Lower lobe of right lung (tissue), 2 donors: ENCODE data around the gene PLEKHN1. TPM values are rescaled to one million over a fixed set of nuclear protein-coding genes. Genes with fewer than 3 reads are reported as not detected.
"Not testable (repeated sequence)": the region's sequence is repeated elsewhere in the genome, so short reads cannot be mapped to it uniquely, and the experiment has no call there.

Experiments used
- ATAC-seq, 2 donors: fragments of 200-7000 bp; cut with Tn5 transposase; one replicate each; pipeline ENCODE4 v1.9.1; 2020 to 2022; ENCODE audit warnings: mild to moderate bottlenecking in 2 of 2, moderate library complexity in 2 of 2
- DNase-seq: peaks from one replicate; pipeline ENCODE4 v3.0.0-alpha.2; 2020
- H3K27ac ChIP-seq: fragments of 200-600 bp; one replicate; pipeline ENCODE4 v1.8.0; 2022
- H3K27me3 ChIP-seq: fragments of 200-600 bp; one replicate; pipeline ENCODE4 v1.8.0; 2022; ENCODE audit warnings: low read depth
- H3K36me3 ChIP-seq: fragments of 200-600 bp; one replicate; pipeline ENCODE4 v1.8.0; 2022; ENCODE audit warnings: mild to moderate bottlenecking
- H3K4me1 ChIP-seq: fragments of 200-600 bp; one replicate; pipeline ENCODE4 v1.8.0; 2022
- H3K4me3 ChIP-seq: fragments of 200-600 bp; one replicate; pipeline ENCODE4 v1.8.0; 2022; ENCODE audit warnings: mild to moderate bottlenecking
- H3K9me3 ChIP-seq: fragments of 200-600 bp; one replicate; pipeline ENCODE4 v1.8.0; 2022
- CTCF ChIP-seq: fragments of 200-600 bp; IDR thresholded peaks from one replicate; pipeline ENCODE4 v1.8.0; 2022; ENCODE audit warnings: antibody characterized with exemption, mild to moderate bottlenecking
- intact Hi-C: fragments of 100-400 bp; cut with DNase I; formaldehyde crosslinking; loops from one replicate; pipeline ENCODE4 v1.11.0; 2022
- total RNA-seq: library from RNA; stranded (reverse); fragmentation: NEBNext Ultra II Directional; extraction: Animal tissue kit (Norgen Biotek cat#: 25700); gene quantifications from one replicate; pipeline ENCODE4 v1.2.1, GENCODE V29; 2021
- donor health status: DM: no; HTN: yes; CAD: no; lungs with severe emphysema.

The PLEKHN1 gene
- total RNA-seq, 1 donor from 2014 or later, result 1.2 TPM

- Histone ChIP-seq H3K36me3 (no peaks in the 10 kb centered on the region), H3K9me3 (no peaks in the 10 kb centered on the region), H3K4me1 (peaks cover 43% of the 10 kb centered on the region), H3K27me3 (peaks cover 33% of the 10 kb centered on the region), H3K27ac (no peak overlapping the region), H3K4me3 (no peak overlapping the region)
- intact Hi-C loops, result no loop called here
- ATAC-seq (no peak), DNase-seq (no peak)
- no peak for TF ChIP-seq CTCF
Measured at GRCh38 chr1:1003618-1004419, 37.5 kb downstream of the PLEKHN1 start.

GRCh38 chr1:1004420-1004779, 38.1 kb downstream of the PLEKHN1 start:
- Histone ChIP-seq H3K36me3 (no peaks in the 10 kb centered on the region), H3K9me3 (no peaks in the 10 kb centered on the region), H3K27me3 (peaks cover 28% of the 10 kb centered on the region), H3K4me3 (no peak overlapping the region), H3K27ac (no peak overlapping the region), H3K4me1 (peaks cover 40% of the 10 kb centered on the region)
- no peak for DNase-seq
- no peak for ATAC-seq
- intact Hi-C loops, result no loop called here
- TF ChIP-seq CTCF, result no peak

- Histone ChIP-seq H3K9me3 (no peaks in the 10 kb centered on the region), H3K27ac (no peak overlapping the region), H3K4me3 (no peak overlapping the region), H3K4me1 (peaks cover 37% of the 10 kb centered on the region), H3K27me3 (peaks cover 24% of the 10 kb centered on the region), H3K36me3 (no peaks in the 10 kb centered on the region)
- ATAC-seq, result peak; percentile 45 to 60
- DNase-seq, result peak; percentile 71
- no peak for TF ChIP-seq CTCF
- intact Hi-C loops, result no loop called here
Measured at GRCh38 chr1:1004780-1005697, 38.8 kb downstream of the PLEKHN1 start.

GRCh38 chr1:1005774-1006304, 39.6 kb downstream of the PLEKHN1 start:
- Histone ChIP-seq H3K4me1 (peaks cover 31% of the 10 kb centered on the region), H3K27me3 (peaks cover 16% of the 10 kb centered on the region), H3K9me3 (no peaks in the 10 kb centered on the region), H3K36me3 (no peaks in the 10 kb centered on the region), H3K4me3 (no peak overlapping the region), H3K27ac (no peak overlapping the region)
- TF ChIP-seq CTCF, result no peak
- no peak for DNase-seq
- intact Hi-C loops, result no loop called here
- ATAC-seq, result no peak

- DNase-seq (peak; percentile 44), ATAC-seq (no peak)
- intact Hi-C loops, result no loop called here
Measured at GRCh38 chr1:1006305-1007159, 40.2 kb downstream of the PLEKHN1 start.

GRCh38 chr1:1010131-1010530, 43.8 kb downstream of the PLEKHN1 start:
- H3K36me3 ChIP-seq, intact Hi-C loops, ATAC-seq, H3K27me3 ChIP-seq, H3K4me3 ChIP-seq, H3K27ac ChIP-seq, DNase-seq, H3K9me3 ChIP-seq: not testable (repeated sequence)
- H3K4me1 ChIP-seq, result peaks cover 30% of the 10 kb centered on the region

More at GRCh38 chr1:1006305-1007159, 40.2 kb downstream of the PLEKHN1 start:
- H3K4me1 ChIP-seq, result peaks cover 24% of the 10 kb centered on the region
- peaks cover 10% of the 10 kb centered on the region for H3K27me3 ChIP-seq
- no peaks in the 10 kb centered on the region for H3K9me3 ChIP-seq
- H3K36me3 ChIP-seq, result no peaks in the 10 kb centered on the region
- no peak overlapping the region for H3K27ac ChIP-seq
- no peak overlapping the region for H3K4me3 ChIP-seq
- TF ChIP-seq CTCF, result no peak
